Globus pallidus (tissue), 1 donor: ENCODE results near the gene KREMEN1.

Source experiments
- DNase-seq: peaks from one replicate; pipeline ENCODE4 v3.0.0-alpha.2; 2015; ENCODE audit warnings: low spot score

The KREMEN1 gene

DNA sequence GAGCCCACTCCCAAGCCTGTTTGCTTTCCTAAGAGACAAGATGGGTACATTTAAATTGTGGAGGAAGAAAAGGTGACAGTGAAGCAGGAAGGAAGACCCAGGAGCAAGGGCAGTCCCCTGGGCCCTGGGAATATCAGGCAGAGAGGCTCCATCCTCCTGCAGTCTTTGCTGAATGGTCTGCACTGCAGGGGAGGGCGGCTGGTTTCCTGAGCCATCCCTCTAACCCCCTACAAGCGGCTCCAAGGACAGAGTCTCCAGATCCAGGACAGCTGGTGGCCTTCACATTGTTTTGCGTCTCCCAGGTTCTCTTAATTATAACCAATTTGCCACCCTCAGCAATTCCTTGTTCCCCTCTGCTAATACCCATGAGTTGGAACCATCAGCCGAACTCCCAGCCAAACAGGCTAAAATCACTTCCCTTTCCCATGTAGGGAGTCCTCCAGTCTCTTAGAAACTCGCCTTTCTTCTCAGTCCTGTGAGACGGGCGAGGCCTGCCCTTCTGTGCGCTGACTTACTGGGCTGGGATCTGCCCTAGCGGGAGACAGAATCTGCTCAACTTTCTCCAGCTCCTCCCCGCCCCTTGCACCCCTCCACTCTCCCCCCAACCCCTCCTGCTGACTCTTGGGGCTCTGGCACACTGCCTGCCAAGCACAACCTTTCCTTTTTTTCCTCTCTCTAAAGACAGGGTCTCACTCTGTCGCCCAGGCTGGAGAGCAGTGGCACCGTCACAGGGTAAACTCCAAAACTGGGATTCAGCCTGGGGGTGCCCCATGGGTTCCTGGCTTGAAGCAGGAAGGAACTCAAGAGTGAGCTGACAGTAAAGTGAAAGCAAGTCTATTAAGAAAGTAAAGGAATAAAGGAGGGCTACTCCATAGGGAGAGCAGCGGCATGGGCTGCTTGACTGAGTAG is 79.5 kb downstream of the KREMEN1 start:
- peak; percentile 71 for DNase-seq

DNA sequence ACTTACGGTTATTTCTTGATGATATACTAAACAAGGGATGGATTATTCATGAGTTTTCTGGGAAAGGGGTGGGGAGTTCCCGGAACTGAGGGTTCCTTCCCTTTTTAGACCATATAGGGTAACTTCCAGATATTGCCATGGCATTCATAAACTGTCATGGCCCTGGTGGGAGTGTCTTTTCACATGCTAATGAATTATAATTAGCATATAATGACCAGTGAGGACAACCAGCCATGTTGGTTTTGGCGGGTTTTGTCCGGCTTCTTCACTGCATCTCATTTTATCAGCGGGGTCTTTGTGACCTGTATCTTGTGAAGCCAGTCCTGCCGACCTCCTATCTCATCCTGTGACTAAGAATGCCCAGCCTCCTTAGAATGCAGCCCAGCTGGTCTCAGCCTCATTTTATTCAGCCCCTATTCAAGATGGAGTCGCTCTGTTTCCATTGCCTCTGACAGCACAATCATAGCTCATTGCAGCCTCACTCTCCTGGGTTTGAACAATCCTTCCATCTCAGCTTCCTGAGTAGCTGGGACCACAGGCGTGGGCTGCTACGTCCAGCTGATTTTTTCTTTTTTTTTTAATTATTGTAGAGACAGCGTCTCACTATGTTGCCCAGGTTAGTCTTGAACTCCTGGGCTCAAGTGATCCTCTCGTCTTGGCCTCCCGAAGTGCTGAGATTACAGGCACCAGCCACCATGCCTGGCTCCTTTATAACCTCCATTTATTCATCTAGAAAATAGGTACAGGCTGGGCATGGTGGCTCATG is 80.3 kb downstream of the KREMEN1 start:
- DNase-seq: no peak

DNA sequence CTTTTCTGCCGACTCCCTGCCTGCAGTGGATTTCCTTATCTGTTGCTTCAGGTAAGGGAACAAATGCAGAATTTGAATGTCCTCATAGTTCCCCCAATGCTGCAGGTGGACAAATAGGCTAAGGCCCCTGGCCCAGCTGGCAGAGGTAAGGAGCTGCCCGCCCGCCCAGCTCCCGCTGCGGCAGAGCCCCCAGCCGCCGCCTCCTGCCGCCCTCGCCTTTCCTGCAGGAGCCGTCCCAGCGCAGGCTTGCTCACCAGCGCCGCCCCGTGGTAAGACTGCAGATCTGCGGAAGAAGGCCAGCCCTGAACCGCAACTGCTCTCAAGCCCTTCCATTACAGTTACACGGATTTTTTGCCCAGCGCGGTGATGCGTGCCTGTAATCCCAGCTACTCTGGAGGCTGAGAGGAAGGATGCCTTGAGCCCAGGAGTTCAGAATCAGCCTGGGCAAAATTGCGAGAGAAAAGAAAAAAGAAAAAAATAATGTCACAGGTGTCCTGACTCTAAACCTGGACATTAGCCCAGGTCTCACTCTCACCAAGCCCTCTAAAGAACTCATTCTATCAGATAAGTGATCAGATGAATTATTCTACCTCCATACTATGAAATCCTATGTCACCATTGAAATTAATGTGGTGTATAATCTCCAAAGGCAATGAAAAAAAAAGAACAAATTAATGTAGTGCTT is 81.7 kb downstream of the KREMEN1 start:
- peak; percentile 66 for DNase-seq

DNA sequence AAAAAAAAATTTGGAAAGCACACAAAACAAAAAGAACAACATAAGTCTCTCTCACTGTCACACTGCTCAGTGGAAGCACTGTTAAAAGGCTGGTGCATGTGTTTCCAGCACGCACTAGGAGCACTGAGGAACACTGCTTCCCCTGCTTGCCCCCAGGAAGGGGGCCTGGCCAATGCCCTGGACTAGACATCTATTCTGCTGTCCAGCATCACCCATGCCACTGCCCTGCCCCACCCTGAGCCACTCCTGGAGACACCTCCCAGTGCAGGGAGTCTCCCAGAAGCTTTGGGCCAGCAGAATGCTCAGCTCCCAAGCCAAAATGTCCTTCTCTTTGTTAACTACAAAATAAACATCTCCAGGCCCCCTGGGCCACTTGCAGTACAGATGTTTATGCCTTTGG is 83.1 kb downstream of the KREMEN1 start:
- DNase-seq: no peak

- DNase-seq: no peak
These were observed 83.7 kb downstream of the KREMEN1 start for GRCh38 chr22:29156507-29156906.

DNA sequence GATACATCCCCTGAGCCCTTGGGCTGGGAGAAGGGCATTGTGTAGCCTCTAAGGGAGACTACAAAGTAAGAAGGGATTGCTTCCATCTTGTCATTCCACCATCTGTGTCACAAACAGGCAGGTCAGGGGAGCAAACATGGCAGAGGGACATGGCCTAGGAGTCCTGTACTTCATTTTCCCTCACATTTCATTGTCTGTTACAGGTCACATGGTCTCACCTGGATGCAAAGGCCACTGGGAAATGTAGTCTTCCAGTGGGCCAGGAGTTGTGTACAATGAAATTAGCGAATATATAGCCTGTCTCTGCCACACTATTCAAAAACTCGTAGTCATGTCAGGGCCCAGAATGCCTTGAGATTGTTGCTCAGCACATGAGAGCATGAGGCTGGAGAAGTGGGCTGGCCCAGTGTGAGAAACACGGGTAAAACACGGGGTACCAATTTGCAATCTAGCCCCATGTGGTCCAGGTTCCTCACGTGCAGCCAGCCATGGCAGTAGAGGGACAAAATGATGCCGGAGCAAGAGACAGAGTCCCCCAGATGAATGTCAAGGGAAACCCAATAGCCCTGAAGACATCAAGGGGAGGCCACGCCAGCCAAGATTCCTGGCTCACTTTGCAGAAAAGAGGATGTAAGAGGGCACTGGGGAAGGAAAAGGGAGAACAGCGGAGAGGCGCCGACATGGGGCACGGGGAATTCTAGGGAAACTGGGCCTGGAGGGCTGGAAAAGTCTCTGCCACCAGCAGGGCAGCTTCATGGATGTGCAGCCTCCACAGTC is 85.1 kb downstream of the KREMEN1 start:
- no peak for DNase-seq

GRCh38 chr22:29158546-29158945 is 85.7 kb downstream of the KREMEN1 start:
- DNase-seq: no peak

GRCh38 chr22:29163808-29164207 is 91.0 kb downstream of the KREMEN1 start:
- DNase-seq: no peak

- DNase-seq: no peak
These were observed 92.7 kb downstream of the KREMEN1 start for GRCh38 chr22:29165321-29166060.

DNA sequence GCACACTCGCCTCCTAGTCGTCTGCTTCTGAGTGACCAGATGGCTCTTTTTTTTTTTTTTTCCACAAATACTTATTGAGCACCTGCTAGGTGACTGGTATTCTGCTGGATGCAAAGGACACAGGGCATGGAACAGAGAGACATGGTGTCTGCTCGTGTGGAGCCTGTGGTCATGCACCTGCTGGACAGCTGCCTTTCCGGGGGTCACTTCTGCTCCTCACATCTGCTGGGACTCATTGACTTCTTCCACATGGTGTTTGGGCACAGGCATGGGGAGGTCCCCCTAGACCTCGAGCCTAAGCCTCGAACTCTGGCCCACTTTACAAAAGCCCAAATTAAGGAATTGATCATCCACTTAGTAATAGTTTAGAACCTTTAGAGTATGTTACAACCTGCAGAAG is 93.3 kb downstream of the KREMEN1 start:
- DNase-seq: no peak

DNA sequence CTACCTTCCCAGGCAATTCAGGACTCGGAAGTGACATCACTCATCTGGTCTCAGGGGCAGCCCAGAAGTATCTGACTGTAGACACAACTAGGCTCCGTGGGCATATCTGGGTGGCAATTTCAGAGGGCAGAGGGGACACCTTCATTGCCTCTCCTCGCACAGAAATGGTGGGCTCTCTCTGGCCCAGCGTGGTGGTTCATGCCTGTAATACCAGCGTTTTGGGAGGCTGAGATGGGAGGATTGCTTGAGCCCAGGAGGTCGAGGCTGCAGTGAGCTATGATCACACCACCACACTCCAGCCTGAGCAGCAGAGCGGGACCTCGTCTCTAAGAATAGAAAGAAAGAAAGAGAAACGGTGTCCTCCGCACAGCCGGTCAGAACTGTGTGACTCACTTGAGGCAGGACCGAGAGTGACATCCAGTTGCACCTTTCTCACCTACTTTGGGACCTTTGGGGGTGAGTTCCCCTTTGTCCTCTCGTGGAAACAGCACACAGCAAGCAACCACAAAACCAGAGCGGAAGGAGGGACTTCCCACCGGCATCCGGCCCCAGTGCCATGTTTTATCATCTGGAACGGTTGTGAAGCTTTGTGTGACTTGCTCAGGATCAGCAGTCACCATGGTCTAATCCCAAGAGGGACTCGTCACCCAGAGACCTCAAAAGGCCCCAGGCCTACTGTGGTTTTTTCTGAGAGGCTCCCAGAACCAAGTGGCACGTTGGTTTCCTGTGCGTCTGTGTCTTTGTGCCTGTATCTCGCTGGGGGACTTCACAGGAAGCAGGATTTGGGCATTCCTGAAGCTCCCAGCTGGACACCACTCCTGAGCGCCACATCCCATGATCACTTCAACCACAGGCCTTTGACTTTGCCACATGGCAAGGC is 94.4 kb downstream of the KREMEN1 start:
- DNase-seq: no peak

- DNase-seq: no peak
These were observed 98.9 kb downstream of the KREMEN1 start for GRCh38 chr22:29171721-29172120.

- DNase-seq: no peak
These were observed 99.4 kb downstream of the KREMEN1 start for GRCh38 chr22:29172216-29172615.

DNA sequence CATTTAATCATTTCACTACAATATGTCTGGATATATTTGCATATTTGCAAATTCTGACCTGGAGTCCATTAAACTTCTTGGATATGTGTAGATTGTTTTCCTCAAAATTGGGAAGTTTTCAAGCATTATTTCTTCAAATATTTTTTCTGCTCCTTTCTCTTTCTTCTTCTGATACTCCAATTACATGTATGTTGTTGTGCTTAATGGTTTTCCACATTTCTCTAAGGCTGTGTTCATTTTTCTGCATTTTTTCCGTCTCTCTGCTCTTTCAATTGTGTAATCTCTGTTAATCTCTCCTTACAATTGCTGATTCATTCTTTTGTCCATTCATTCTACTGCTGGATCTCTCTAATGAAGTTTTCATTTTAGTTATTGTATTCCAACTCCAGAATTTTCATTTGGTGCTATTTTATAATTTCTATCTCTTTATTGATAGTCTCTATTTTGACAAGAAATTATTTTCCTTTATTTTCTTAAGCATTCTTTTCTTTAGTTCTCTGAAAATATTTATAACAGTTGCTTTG is 102.5 kb downstream of the KREMEN1 start:
- no peak for DNase-seq

DNA sequence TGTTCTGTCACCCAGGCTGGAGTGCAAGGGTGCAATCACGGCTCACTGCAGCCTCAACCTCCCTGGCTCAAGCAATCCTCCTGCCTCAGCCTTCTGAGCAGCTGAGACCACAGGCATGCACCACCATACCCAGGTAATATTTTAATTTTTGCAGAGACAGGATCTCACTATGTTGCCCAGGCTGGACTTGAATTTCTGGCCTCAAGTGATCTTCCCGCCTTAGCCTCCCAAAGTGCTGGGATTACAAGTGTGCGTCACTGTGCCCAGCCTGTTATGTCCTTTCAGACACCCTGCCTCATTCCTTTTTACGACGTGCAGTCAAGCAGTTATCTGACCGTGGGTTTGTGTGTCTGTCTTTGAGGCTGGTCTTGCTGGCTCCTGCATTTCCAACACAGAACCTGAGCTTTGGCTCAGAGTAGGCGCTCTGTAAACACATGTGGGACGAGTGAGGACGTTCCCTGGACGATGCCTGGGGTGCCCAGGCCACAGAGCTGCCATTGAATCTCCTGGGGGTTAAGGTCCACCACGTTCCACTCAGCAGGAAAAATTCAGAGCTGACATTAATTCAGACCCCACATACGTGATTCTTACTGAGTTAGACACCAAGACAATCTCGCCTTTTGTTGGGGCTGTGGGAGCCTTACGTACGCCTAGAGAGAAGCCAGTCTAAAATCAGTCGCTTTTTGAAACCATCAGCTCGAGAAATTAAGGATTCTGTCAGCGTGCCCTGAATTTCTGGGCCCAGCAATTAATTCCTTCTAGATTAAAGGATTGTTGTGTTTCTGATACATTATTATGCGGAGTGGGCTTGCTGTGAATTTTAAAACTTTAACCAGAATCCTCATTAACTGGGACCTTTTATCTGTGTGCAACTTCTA is 111.4 kb downstream of the KREMEN1 start:
- no peak for DNase-seq

DNA sequence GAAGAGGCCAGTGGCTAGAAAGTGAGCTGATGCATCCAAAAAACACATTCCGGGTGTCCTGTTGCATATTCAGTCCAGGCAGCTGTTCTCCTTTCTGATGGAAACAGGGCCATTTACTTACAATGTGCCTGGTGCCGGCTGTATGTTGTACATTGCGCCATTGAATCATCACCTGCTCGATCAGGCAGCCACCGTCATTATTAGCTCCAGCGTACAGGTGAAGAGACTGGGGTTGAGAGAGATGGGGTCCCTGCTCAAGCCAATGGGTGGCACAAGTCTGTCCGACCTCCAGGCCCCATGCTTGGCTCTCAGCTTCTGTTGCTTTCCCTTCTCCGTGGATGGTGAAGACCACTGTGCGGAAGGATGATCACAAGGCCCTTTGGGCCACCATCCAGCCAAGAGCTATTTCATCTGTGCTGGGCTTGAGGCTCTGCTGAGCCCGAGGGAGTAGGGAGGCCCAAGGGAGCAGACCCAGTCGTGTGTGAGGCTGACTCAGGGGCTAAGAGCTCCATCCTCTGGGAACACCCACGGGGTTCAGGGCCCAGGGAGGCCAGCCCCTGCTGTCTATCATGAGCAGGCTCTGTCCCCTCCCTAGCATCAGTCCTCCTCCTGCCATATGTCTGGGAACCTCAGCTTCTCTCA is 112.1 kb downstream of the KREMEN1 start:
- peak; percentile 39 for DNase-seq

DNA sequence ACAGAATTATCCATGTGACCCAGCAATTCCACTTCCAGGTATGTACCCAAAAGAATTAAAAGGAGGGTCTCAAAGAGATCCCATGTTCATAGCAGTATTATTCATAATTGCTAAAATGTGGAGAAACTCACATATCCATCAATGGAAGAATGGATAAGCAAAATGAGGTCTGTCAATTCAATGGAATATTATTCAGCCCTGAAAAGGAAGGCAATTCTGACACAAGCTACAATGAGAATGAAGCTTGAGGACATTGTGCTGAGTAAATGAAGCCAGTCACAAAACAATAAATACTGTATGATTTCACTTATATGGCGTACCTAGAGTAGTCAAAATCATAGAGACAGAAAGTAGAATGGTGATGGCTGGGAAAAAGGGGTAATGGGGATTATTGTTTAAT is 113.5 kb downstream of the KREMEN1 start:
- no peak for DNase-seq

DNA sequence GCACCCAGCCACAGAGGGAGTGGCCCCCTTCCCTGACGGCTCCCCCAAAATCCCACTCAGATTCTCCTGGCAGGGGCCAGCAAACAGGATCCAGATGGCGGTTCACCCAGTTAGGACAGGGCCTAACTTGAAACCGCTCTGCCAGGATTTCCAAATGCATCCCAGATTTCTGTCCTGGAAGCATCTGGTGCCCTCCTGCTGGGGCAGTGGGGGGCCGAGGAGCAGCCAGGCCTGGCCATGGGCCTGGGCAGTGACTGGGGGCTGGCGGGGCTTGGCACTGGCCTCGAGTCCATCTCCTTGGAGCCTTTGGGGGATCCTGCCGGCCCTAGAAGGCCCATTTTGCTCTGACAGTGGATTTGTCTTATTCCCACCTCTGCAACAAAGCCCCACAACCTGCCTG is 115.0 kb downstream of the KREMEN1 start:
- DNase-seq: no peak
